HepG2 (cell line): ENCODE measurements around the gene STYX. TPM values are rescaled to one million over a fixed set of nuclear protein-coding genes. Genes with fewer than 3 reads are reported as not detected.

Experiments
- ADNP ChIP-seq: sonication (generic); formaldehyde crosslinking; IDR thresholded peaks from 2 replicates; pipeline ENCODE4 v1.4.0; 2020; ENCODE audit warnings: missing genetic modification reagents
- CAMTA2 ChIP-seq: sonication (generic); formaldehyde crosslinking; IDR thresholded peaks from 2 replicates; pipeline ENCODE4 v1.4.0; 2020; ENCODE audit warnings: mild to moderate bottlenecking, missing genetic modification reagents, borderline replicate concordance
- HIVEP1 ChIP-seq: sonication (generic); formaldehyde crosslinking; IDR thresholded peaks from 2 replicates; pipeline ENCODE4 v1.4.0; 2020; ENCODE audit warnings: mild to moderate bottlenecking, missing genetic modification reagents
- HOXA3 ChIP-seq: sonication (generic); formaldehyde crosslinking; IDR thresholded peaks from 2 replicates; pipeline ENCODE4 v1.5.0; 2020; ENCODE audit warnings: missing genetic modification reagents
- KMT2B ChIP-seq: IDR thresholded peaks from 2 replicates; pipeline ENCODE4 v1.6.1; 2016; ENCODE audit warnings: missing genetic modification reagents, missing compliant biosample characterization
- MEF2D ChIP-seq: sonication (generic); formaldehyde crosslinking; IDR thresholded peaks from 2 replicates; pipeline ENCODE4 v1.5.1; 2020; ENCODE audit warnings: mild to moderate bottlenecking, missing genetic modification reagents
- MEIS1 ChIP-seq: sonication (generic); formaldehyde crosslinking; IDR thresholded peaks from 2 replicates; pipeline ENCODE4 v1.9.0; 2021; ENCODE audit warnings: mild to moderate bottlenecking, missing genetic modification reagents, moderate library complexity, borderline replicate concordance
- NBN ChIP-seq: fragments of 450-650 bp; conservative IDR thresholded peaks from 2 replicates; pipeline ENCODE4 v1.6.1; 2017
- NFRKB ChIP-seq: fragments of 450-650 bp; IDR thresholded peaks from 2 replicates; pipeline ENCODE4 v1.6.1; 2017
- PAX8 ChIP-seq: sonication (generic); formaldehyde crosslinking; IDR thresholded peaks from 2 replicates; pipeline ENCODE4 v1.8.0; 2022; ENCODE audit warnings: mild to moderate bottlenecking, missing genetic modification reagents, borderline replicate concordance
- RORA ChIP-seq: sonication (generic); formaldehyde crosslinking; IDR thresholded peaks from 2 replicates; pipeline ENCODE4 v1.5.0; 2020; ENCODE audit warnings: mild to moderate bottlenecking, missing genetic modification reagents, moderate library complexity
- SNAI1 ChIP-seq: sonication (generic); formaldehyde crosslinking; IDR thresholded peaks from 2 replicates; pipeline ENCODE4 v1.5.0; 2020; ENCODE audit warnings: mild to moderate bottlenecking, missing genetic modification reagents, borderline replicate concordance
- SOX6 ChIP-seq, 2 experiments: fragments of 450-650 bp in 1 of 2; sonication (generic) in 1 of 2; formaldehyde crosslinking in 1 of 2; IDR thresholded peaks; 2 replicates each; pipeline versions ENCODE4 v1.4.0 to v1.6.1; 2017 to 2020; ENCODE audit warnings: antibody characterized with exemption in 1 of 2, mild to moderate bottlenecking in 1 of 2, missing genetic modification reagents in 1 of 2
- TBP ChIP-seq: sonication (generic); formaldehyde crosslinking; IDR thresholded peaks from 2 replicates; pipeline ENCODE4 v1.5.0; 2020; ENCODE audit warnings: missing genetic modification reagents
- ZBTB38 ChIP-seq: sonication (generic); formaldehyde crosslinking; IDR thresholded peaks from 2 replicates; pipeline ENCODE4 v1.5.1; 2020; ENCODE audit warnings: mild to moderate bottlenecking, missing genetic modification reagents
- ZNF121 ChIP-seq: sonication (generic); formaldehyde crosslinking; IDR thresholded peaks from 2 replicates; pipeline ENCODE4 v1.5.0; 2020; ENCODE audit warnings: mild to moderate bottlenecking, missing genetic modification reagents
- ZNF260 ChIP-seq: sonication (generic); formaldehyde crosslinking; IDR thresholded peaks from 2 replicates; pipeline ENCODE4 v1.4.0; 2020; ENCODE audit warnings: missing genetic modification reagents, low read depth, mild to moderate bottlenecking, borderline replicate concordance
- polyA plus RNA-seq, 8 experiments: library from polyadenylated mRNA; depleted of rRNA in 3 of 8; stranded (reverse) in 7 of 8; unstranded in 1 of 8; fragments of >200 nt; fragmentation: Illumina TruSeq in 4 of 8; extraction: Trizol in 4 of 8; gene quantifications; 2 replicates each; pipeline versions ENCODE4 v1.2.1 to v1.2.3, GENCODE V29; 2011 to 2016; ENCODE audit warnings: low read depth in 4 of 8, missing spikeins in 1 of 8, mixed read lengths in 1 of 8; ENCODE audit not compliant: insufficient read depth in 1 of 8
- total RNA-seq, 5 experiments: library from RNA; depleted of rRNA; stranded (reverse); fragments of >200 nt; fragmentation: Illumina TruSeq; extraction: Trizol; gene quantifications; 2 replicates each; pipeline ENCODE4 v1.2.3, GENCODE V29; 2016; ENCODE audit warnings: low read depth in 1 of 5
- TF ChIP-seq, protein P1 (sequence below): sonication (generic); formaldehyde crosslinking; IDR thresholded peaks from 2 replicates; pipeline ENCODE4 v1.9.0; 2022; ENCODE audit warnings: missing genetic modification reagents, mild to moderate bottlenecking, borderline replicate concordance
- TF ChIP-seq, protein P2 (sequence below): sonication (generic); formaldehyde crosslinking; IDR thresholded peaks from 2 replicates; pipeline ENCODE4; 2020; ENCODE audit warnings: missing genetic modification reagents, mild to moderate bottlenecking, borderline replicate concordance
- TF ChIP-seq, protein P3 (sequence below): sonication (generic); formaldehyde crosslinking; conservative IDR thresholded peaks from 2 replicates; pipeline ENCODE4 v1.8.0; 2022; ENCODE audit warnings: mild to moderate bottlenecking, moderate library complexity, missing genetic modification reagents

Gene STYX
- total and polyA plus RNA-seq, 2 of the 13 experiments (the other 11 are each of a cell fraction or from before 2014, with no cell fraction given): 6.6 to 10.9 TPM

DNA sequence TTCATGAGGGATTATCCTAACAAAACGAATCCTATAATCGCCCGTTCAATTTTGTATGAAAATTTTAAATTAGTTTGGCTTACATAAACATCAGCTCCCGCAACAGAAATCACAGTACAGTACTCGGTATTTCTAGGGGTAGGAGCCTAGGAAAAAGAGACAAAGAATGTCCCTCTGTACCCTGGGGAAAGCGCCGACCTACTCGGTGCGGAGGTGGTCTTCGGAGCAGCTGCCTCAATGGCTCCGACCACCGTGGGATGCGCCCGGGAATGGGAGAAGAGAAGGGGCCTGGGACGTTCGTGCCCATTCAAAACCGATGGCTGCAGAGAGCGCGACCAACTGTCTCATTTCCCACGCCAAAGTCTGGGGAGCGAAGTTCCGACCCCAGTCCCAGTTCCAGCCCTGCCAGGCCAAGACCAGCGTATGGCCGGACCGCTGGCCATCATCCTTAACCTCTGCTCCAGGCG lies 60.8 kb downstream of the STYX start (continued):
- TF ChIP-seq, protein P1, sequence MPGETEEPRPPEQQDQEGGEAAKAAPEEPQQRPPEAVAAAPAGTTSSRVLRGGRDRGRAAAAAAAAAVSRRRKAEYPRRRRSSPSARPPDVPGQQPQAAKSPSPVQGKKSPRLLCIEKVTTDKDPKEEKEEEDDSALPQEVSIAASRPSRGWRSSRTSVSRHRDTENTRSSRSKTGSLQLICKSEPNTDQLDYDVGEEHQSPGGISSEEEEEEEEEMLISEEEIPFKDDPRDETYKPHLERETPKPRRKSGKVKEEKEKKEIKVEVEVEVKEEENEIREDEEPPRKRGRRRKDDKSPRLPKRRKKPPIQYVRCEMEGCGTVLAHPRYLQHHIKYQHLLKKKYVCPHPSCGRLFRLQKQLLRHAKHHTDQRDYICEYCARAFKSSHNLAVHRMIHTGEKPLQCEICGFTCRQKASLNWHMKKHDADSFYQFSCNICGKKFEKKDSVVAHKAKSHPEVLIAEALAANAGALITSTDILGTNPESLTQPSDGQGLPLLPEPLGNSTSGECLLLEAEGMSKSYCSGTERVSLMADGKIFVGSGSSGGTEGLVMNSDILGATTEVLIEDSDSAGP (CRISPR knock-in tag): no peak
- peak; percentile 15; the same call in 1 of the 2 replicates for TF ChIP-seq KMT2B (CRISPR knock-in tag)
- no peak for TF ChIP-seq NFRKB
- no peak for TF ChIP-seq ZBTB38 (CRISPR knock-in tag)
- TF ChIP-seq MEIS1: no peak
- peak; percentile 76; the same call in 1 of the 2 replicates for TF ChIP-seq MEF2D (CRISPR knock-in tag)
- no peak for TF ChIP-seq TBP (CRISPR knock-in tag)
- no peak for TF ChIP-seq HOXA3 (CRISPR knock-in tag)
- TF ChIP-seq, protein P2, sequence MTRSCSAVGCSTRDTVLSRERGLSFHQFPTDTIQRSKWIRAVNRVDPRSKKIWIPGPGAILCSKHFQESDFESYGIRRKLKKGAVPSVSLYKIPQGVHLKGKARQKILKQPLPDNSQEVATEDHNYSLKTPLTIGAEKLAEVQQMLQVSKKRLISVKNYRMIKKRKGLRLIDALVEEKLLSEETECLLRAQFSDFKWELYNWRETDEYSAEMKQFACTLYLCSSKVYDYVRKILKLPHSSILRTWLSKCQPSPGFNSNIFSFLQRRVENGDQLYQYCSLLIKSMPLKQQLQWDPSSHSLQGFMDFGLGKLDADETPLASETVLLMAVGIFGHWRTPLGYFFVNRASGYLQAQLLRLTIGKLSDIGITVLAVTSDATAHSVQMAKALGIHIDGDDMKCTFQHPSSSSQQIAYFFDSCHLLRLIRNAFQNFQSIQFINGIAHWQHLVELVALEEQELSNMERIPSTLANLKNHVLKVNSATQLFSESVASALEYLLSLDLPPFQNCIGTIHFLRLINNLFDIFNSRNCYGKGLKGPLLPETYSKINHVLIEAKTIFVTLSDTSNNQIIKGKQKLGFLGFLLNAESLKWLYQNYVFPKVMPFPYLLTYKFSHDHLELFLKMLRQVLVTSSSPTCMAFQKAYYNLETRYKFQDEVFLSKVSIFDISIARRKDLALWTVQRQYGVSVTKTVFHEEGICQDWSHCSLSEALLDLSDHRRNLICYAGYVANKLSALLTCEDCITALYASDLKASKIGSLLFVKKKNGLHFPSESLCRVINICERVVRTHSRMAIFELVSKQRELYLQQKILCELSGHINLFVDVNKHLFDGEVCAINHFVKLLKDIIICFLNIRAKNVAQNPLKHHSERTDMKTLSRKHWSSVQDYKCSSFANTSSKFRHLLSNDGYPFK: no peak
- peak; percentile 62; the same call in 1 of the 2 replicates for TF ChIP-seq HIVEP1 (CRISPR knock-in tag)
- TF ChIP-seq SOX6 (IDR thresholded peaks at IDR 0.05): no peak
- peak; percentile 34; the same call in 1 of the 2 replicates for TF ChIP-seq SOX6 (CRISPR knock-in tag; IDR thresholded peaks at IDR 0.05)
- no peak for TF ChIP-seq ZNF260 (CRISPR knock-in tag)
- no peak for TF ChIP-seq RORA (CRISPR knock-in tag)
- TF ChIP-seq ZNF121: no peak
- TF ChIP-seq, protein P3, sequence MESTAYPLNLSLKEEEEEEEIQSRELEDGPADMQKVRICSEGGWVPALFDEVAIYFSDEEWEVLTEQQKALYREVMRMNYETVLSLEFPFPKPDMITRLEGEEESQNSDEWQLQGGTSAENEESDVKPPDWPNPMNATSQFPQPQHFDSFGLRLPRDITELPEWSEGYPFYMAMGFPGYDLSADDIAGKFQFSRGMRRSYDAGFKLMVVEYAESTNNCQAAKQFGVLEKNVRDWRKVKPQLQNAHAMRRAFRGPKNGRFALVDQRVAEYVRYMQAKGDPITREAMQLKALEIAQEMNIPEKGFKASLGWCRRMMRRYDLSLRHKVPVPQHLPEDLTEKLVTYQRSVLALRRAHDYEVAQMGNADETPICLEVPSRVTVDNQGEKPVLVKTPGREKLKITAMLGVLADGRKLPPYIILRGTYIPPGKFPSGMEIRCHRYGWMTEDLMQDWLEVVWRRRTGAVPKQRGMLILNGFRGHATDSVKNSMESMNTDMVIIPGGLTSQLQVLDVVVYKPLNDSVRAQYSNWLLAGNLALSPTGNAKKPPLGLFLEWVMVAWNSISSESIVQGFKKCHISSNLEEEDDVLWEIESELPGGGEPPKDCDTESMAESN (CRISPR knock-in tag): no peak
- TF ChIP-seq CAMTA2 (CRISPR knock-in tag): 0 out of 2 replicates have a peak, but pooled peaks have one; percentile 75
- 0 out of 2 replicates have a peak, but pooled peaks have one; percentile 47 for TF ChIP-seq SNAI1
- no peak for TF ChIP-seq PAX8
- TF ChIP-seq ADNP (CRISPR knock-in tag): no peak
- TF ChIP-seq NBN: no peak
